Measurements from ENCODE around the gene NLRP9.

NLRP9 gene

GRCh38 chr19:55717251-55717650, 21.0 kb downstream of the NLRP9 start:
- H3K14ac ChIP-seq (ENCODE audit: low read length) = no peak overlapping the region
- H3K4ac ChIP-seq (ENCODE audit: low read length) = no peak overlapping the region
- H3K9me3 ChIP-seq (replicated peaks in 1 of 2; ENCODE audit: control insufficient read depth in 2 of 2, insufficient read depth in 1 of 2, low read depth in 1 of 2, low read length in 2 of 2) = peaks cover 0 to 24% of the 10 kb centered on the region in 2 donors
- peaks cover 0 to 6% (median 0%) of the 10 kb centered on the region in 3 experiments for H3K27me3 ChIP-seq (ENCODE audit: control insufficient read depth in 3 of 3, insufficient read depth in 3 of 3, low read depth in 1 of 3, low read length in 3 of 3)
- no peak overlapping the region for H4K91ac ChIP-seq (ENCODE audit: low read depth, low read length, poor library complexity)
- no peak overlapping the region for H2BK15ac ChIP-seq (ENCODE audit: low read length)
- no peak overlapping the region for H2AK5ac ChIP-seq (ENCODE audit: low read depth, low read length)
- no peak overlapping the region for H3K27ac ChIP-seq (replicated peaks; ENCODE audit: low read length)
- no peak overlapping the region for H2BK12ac ChIP-seq (ENCODE audit: low read length)
- no peak overlapping the region for H3K4me2 ChIP-seq (ENCODE audit: insufficient read depth, low read length, poor library complexity, severe bottlenecking)
- no peak overlapping the region for H3K4me3 ChIP-seq (ENCODE audit: low read length in 2 of 2)
- no peak overlapping the region for H2AFZ ChIP-seq (ENCODE audit: low read length)
- H4K8ac ChIP-seq (ENCODE audit: low read depth, low read length) = no peak overlapping the region
- no peak for DNase-seq (ENCODE audit: low spot score)
- no CpG with 5 or more reads among the region's 11 CpGs for WGBS, 2 donors (ENCODE audit: extremely low coverage in 2 of 2, insufficient read length in 2 of 2, insufficient replicate concordance in 1 of 2)
- no peak overlapping the region for H2BK120ac ChIP-seq (ENCODE audit: low read depth, low read length)
- no peaks in the 10 kb centered on the region for H3K36me3 ChIP-seq (replicated peaks in 1 of 2; ENCODE audit: control insufficient read depth in 2 of 2, insufficient read depth in 2 of 2, low read length in 2 of 2)
- no peak overlapping the region for H3K18ac ChIP-seq (ENCODE audit: low read length)
- H2BK5ac ChIP-seq (ENCODE audit: low read length) = no peak overlapping the region
- H3K79me1 ChIP-seq (ENCODE audit: low read depth, low read length) = no peaks in the 10 kb centered on the region
- no peak overlapping the region for H3K23ac ChIP-seq (ENCODE audit: low read depth, low read length, poor library complexity)
- H3K4me1 ChIP-seq (ENCODE audit: control insufficient read depth in 2 of 2, insufficient read depth in 1 of 2, low read depth in 1 of 2, low read length in 2 of 2) = no peaks in the 10 kb centered on the region
- no peak overlapping the region for H3K9ac ChIP-seq (ENCODE audit: low read depth, low read length, poor library complexity)

GRCh38 chr19:55716531-55716930, 21.7 kb downstream of the NLRP9 start:
- H4K91ac ChIP-seq (ENCODE audit: low read depth, low read length, poor library complexity) = no peak overlapping the region
- no peaks in the 10 kb centered on the region for H3K79me1 ChIP-seq (ENCODE audit: low read depth, low read length)
- H2BK15ac ChIP-seq (ENCODE audit: low read length) = no peak overlapping the region
- no peak overlapping the region for H3K9ac ChIP-seq (ENCODE audit: low read depth, low read length, poor library complexity)
- no peak overlapping the region for H3K14ac ChIP-seq (ENCODE audit: low read length)
- H3K23ac ChIP-seq (ENCODE audit: low read depth, low read length, poor library complexity) = no peak overlapping the region
- no peak overlapping the region for H3K4ac ChIP-seq (ENCODE audit: low read length)
- no peak overlapping the region for H4K8ac ChIP-seq (ENCODE audit: low read depth, low read length)
- H2BK120ac ChIP-seq (ENCODE audit: low read depth, low read length) = no peak overlapping the region
- no peak for DNase-seq (ENCODE audit: low spot score)
- H3K4me1 ChIP-seq (ENCODE audit: control insufficient read depth in 2 of 2, insufficient read depth in 1 of 2, low read depth in 1 of 2, low read length in 2 of 2) = no peaks in the 10 kb centered on the region
- WGBS, 2 donors (ENCODE audit: extremely low coverage in 2 of 2, insufficient read length in 2 of 2, insufficient replicate concordance in 1 of 2) = no CpG with 5 or more reads among the region's 15 CpGs
- H3K4me2 ChIP-seq (ENCODE audit: insufficient read depth, low read length, poor library complexity, severe bottlenecking) = no peak overlapping the region
- peaks cover 0 to 6% (median 0%) of the 10 kb centered on the region in 3 experiments for H3K27me3 ChIP-seq (ENCODE audit: control insufficient read depth in 3 of 3, insufficient read depth in 3 of 3, low read depth in 1 of 3, low read length in 3 of 3)
- no peak overlapping the region for H2AK5ac ChIP-seq (ENCODE audit: low read depth, low read length)
- H2AFZ ChIP-seq (ENCODE audit: low read length) = no peak overlapping the region
- no peak overlapping the region for H3K27ac ChIP-seq (replicated peaks; ENCODE audit: low read length)
- H2BK5ac ChIP-seq (ENCODE audit: low read length) = no peak overlapping the region
- no peak overlapping the region for H2BK12ac ChIP-seq (ENCODE audit: low read length)
- no peak overlapping the region for H3K4me3 ChIP-seq (ENCODE audit: low read length in 2 of 2)
- H3K9me3 ChIP-seq (replicated peaks in 1 of 2; ENCODE audit: control insufficient read depth in 2 of 2, insufficient read depth in 1 of 2, low read depth in 1 of 2, low read length in 2 of 2) = peaks cover 0 to 30% of the 10 kb centered on the region in 2 donors
- no peaks in the 10 kb centered on the region for H3K36me3 ChIP-seq (replicated peaks in 1 of 2; ENCODE audit: control insufficient read depth in 2 of 2, insufficient read depth in 2 of 2, low read length in 2 of 2)
- H3K18ac ChIP-seq (ENCODE audit: low read length) = no peak overlapping the region

GRCh38 chr19:55712804-55713631, 25.2 kb downstream of the NLRP9 start:
- no peak overlapping the region for H3K4me2 ChIP-seq (ENCODE audit: insufficient read depth, low read length, poor library complexity, severe bottlenecking)
- no peak overlapping the region for H3K14ac ChIP-seq (ENCODE audit: low read length)
- no peak overlapping the region for H4K91ac ChIP-seq (ENCODE audit: low read depth, low read length, poor library complexity)
- H3K4me3 ChIP-seq (ENCODE audit: low read length in 2 of 2) = no peak overlapping the region
- no peak overlapping the region for H2BK12ac ChIP-seq (ENCODE audit: low read length)
- H2BK15ac ChIP-seq (ENCODE audit: low read length) = no peak overlapping the region
- no peaks in the 10 kb centered on the region for H3K79me1 ChIP-seq (ENCODE audit: low read depth, low read length)
- H3K9ac ChIP-seq (ENCODE audit: low read depth, low read length, poor library complexity) = no peak overlapping the region
- no peak overlapping the region for H2BK5ac ChIP-seq (ENCODE audit: low read length)
- H3K18ac ChIP-seq (ENCODE audit: low read length) = no peak overlapping the region
- H3K27ac ChIP-seq (replicated peaks; ENCODE audit: low read length) = no peak overlapping the region
- peaks cover 0 to 3% (median 2%) of the 10 kb centered on the region in 3 experiments for H3K27me3 ChIP-seq (ENCODE audit: control insufficient read depth in 3 of 3, insufficient read depth in 3 of 3, low read depth in 1 of 3, low read length in 3 of 3)
- no peak overlapping the region for H4K8ac ChIP-seq (ENCODE audit: low read depth, low read length)
- H3K4ac ChIP-seq (ENCODE audit: low read length) = no peak overlapping the region
- H2AK5ac ChIP-seq (ENCODE audit: low read depth, low read length) = no peak overlapping the region
- no peak for DNase-seq (ENCODE audit: low spot score)
- H3K9me3 ChIP-seq (replicated peaks in 1 of 2; ENCODE audit: control insufficient read depth in 2 of 2, insufficient read depth in 1 of 2, low read depth in 1 of 2, low read length in 2 of 2) = peaks cover 0 to 33% of the 10 kb centered on the region in 2 donors
- H3K36me3 ChIP-seq (replicated peaks in 1 of 2; ENCODE audit: control insufficient read depth in 2 of 2, insufficient read depth in 2 of 2, low read length in 2 of 2) = no peaks in the 10 kb centered on the region
- H3K23ac ChIP-seq (ENCODE audit: low read depth, low read length, poor library complexity) = no peak overlapping the region
- no peaks in the 10 kb centered on the region for H3K4me1 ChIP-seq (ENCODE audit: control insufficient read depth in 2 of 2, insufficient read depth in 1 of 2, low read depth in 1 of 2, low read length in 2 of 2)
- no peak overlapping the region for H2BK120ac ChIP-seq (ENCODE audit: low read depth, low read length)
- H2AFZ ChIP-seq (ENCODE audit: low read length) = no peak overlapping the region
- no CpG with 5 or more reads among the region's 3 CpGs for WGBS, 2 donors (ENCODE audit: extremely low coverage in 2 of 2, insufficient read length in 2 of 2, insufficient replicate concordance in 1 of 2)

DNA sequence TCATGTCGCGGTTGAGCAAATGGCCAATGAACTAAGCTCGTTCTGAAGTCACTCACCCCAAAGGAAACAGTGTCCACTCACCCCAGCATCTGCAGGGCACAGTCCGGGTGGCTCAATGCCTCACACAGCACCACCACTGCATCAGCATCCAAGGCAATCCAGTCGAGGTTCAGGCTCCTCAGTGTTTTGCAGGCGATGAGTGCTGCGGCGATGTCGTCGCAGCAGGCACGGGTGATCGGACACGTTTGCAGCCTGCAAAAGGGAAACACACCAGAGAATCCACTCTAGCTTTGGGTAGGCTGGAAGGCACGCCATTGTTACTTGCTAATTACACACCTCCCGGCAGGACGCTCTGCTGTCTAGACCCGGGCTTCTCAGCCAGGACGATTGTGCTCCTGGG, 26.5 kb downstream of the NLRP9 start:
- H3K4ac ChIP-seq (ENCODE audit: low read length) = no peak overlapping the region
- no CpG with 5 or more reads among the region's 18 CpGs for WGBS, 2 donors (ENCODE audit: extremely low coverage in 2 of 2, insufficient read length in 2 of 2, insufficient replicate concordance in 1 of 2)
- no peak overlapping the region for H2BK15ac ChIP-seq (ENCODE audit: low read length)
- H3K23ac ChIP-seq (ENCODE audit: low read depth, low read length, poor library complexity) = no peak overlapping the region
- H4K91ac ChIP-seq (ENCODE audit: low read depth, low read length, poor library complexity) = no peak overlapping the region
- peak overlapping the region in 1 of 2 donors; percentile 0 for H3K4me3 ChIP-seq (ENCODE audit: low read length in 2 of 2)
- DNase-seq (ENCODE audit: low spot score) = no peak
- H3K14ac ChIP-seq (ENCODE audit: low read length) = no peak overlapping the region
- no peak overlapping the region for H3K9ac ChIP-seq (ENCODE audit: low read depth, low read length, poor library complexity)
- H3K4me1 ChIP-seq (ENCODE audit: control insufficient read depth in 2 of 2, insufficient read depth in 1 of 2, low read depth in 1 of 2, low read length in 2 of 2) = no peaks in the 10 kb centered on the region
- H3K27ac ChIP-seq (replicated peaks; ENCODE audit: low read length) = no peak overlapping the region
- no peaks in the 10 kb centered on the region for H3K79me1 ChIP-seq (ENCODE audit: low read depth, low read length)
- no peak overlapping the region for H2BK120ac ChIP-seq (ENCODE audit: low read depth, low read length)
- H2BK5ac ChIP-seq (ENCODE audit: low read length) = no peak overlapping the region
- peaks cover 0 to 33% of the 10 kb centered on the region in 2 donors for H3K9me3 ChIP-seq (replicated peaks in 1 of 2; ENCODE audit: control insufficient read depth in 2 of 2, insufficient read depth in 1 of 2, low read depth in 1 of 2, low read length in 2 of 2)
- no peak overlapping the region for H2AK5ac ChIP-seq (ENCODE audit: low read depth, low read length)
- no peaks in the 10 kb centered on the region for H3K36me3 ChIP-seq (replicated peaks in 1 of 2; ENCODE audit: control insufficient read depth in 2 of 2, insufficient read depth in 2 of 2, low read length in 2 of 2)
- peaks cover 0 to 2% (median 0%) of the 10 kb centered on the region in 3 experiments for H3K27me3 ChIP-seq (ENCODE audit: control insufficient read depth in 3 of 3, insufficient read depth in 3 of 3, low read depth in 1 of 3, low read length in 3 of 3)
- no peak overlapping the region for H3K4me2 ChIP-seq (ENCODE audit: insufficient read depth, low read length, poor library complexity, severe bottlenecking)
- H2BK12ac ChIP-seq (ENCODE audit: low read length) = no peak overlapping the region
- no peak overlapping the region for H4K8ac ChIP-seq (ENCODE audit: low read depth, low read length)
- H2AFZ ChIP-seq (ENCODE audit: low read length) = peak overlapping the region; percentile 18
- H3K18ac ChIP-seq (ENCODE audit: low read length) = no peak overlapping the region
